NCI-H345 treated with DMSO at 0.1 percent for 48 hours (cell line): ENCODE measurements around the gene POLG.

Experiments
- DNase-seq: peaks from one replicate; lab custom pipeline; 2025; ENCODE audit not compliant: unreplicated experiment; lab: John Stamatoyannopoulos, UW

POLG gene

GRCh38 chr15:89370120-89370977 is 35.7 kb upstream of the POLG start:
- DNase-seq, result no peak

GRCh38 chr15:89369341-89369947 is 34.8 kb upstream of the POLG start:
- DNase-seq, result no peak

DNA sequence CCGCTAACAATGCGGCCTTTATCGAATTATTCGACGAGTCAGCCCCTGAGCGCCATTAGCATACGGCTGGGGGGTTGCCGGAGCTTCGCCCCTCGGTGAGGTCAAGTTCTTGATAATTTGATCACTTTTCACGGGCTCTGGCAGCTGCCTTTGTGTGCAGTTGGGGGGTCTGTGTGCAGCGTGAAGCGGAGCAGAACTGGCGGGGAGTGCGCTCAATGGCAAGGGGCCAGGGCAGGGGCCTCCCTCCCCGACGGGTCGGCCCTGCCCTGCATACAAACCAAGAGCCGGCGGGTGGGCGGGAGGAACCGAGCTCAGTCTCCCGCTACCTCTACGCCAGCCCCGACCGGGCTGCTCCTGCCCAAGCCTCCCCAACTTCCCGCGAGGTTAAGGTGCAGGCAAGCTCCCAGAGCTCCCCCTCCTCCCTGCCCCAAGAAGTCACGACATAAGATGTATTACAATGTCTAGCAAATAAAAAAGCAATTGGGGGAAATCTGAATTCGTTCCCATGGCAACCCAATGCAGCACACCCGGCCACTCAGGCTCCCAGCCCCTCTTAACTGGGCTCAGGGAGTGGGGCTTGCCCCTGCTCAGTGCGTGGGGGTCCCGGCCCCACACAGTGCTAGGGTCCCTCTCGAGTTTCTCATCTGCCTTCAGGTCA is 34.1 kb upstream of the POLG start:
- DNase-seq, result no peak

GRCh38 chr15:89367485-89368451 is 33.1 kb upstream of the POLG start:
- peak; percentile 63 for DNase-seq

DNA sequence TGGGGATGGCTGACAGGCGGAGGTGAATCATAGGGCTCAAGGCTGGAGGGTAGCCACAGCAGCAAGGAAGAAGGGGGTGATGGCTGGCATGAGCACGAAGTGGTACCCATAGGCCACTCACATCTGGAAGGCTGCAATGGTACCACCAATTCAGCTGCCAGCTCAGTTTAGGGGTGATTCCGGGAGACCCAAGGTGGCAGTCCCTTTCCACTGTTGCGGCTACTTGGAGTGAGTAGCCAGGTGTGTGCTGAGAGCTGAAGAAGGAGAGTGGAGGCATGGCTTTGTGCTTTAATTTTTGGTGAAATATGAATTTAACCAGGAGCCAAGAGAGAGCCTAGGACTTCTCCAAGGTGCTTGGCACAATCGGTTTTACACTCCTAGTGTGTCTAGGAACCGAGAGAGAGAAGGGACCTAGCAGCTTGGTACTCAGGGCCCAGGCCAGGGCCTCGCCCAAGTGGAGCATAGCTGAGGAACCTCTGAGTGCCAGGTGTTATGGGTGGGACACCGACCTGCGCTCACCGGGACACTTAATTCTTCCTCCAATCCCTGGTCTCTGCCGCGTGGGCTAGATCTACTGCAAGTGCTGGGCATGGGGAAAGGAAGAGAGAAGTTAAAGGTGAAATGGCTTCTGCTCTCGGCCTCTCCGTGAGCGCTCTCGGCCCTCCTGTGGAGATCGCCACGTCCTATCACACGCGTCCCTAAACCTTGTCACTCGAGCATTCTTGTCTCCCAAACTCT is 32.2 kb upstream of the POLG start:
- DNase-seq, result no peak

- no peak for DNase-seq
Observed at GRCh38 chr15:89365462-89366065, 30.9 kb upstream of the POLG start.

GRCh38 chr15:89364741-89365450 is 30.3 kb upstream of the POLG start:
- DNase-seq, result no peak

DNA sequence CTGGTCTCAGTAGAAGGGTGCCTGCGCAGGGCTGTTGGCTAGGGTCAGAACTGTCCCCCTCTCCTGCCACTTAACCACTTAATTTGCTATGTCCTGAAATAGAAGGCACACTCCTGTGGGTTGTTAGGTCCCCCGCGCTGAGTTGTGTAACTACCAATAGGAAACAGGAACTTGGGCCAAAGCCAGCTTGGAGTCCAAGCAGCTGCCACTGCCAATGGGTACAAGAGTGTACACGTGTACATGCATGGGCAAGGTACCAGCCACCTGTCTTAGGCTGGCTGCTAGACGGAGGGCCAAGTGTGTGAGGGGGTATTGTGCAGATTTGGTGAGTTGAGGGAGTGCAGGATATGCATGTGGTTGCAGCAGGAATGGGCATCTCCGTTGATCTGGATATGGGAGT is 29.7 kb upstream of the POLG start:
- DNase-seq, result no peak

- no peak for DNase-seq
Observed at GRCh38 chr15:89363770-89364169, 29.1 kb upstream of the POLG start.

- no peak for DNase-seq
Observed at GRCh38 chr15:89363133-89363532, 28.5 kb upstream of the POLG start.

DNA sequence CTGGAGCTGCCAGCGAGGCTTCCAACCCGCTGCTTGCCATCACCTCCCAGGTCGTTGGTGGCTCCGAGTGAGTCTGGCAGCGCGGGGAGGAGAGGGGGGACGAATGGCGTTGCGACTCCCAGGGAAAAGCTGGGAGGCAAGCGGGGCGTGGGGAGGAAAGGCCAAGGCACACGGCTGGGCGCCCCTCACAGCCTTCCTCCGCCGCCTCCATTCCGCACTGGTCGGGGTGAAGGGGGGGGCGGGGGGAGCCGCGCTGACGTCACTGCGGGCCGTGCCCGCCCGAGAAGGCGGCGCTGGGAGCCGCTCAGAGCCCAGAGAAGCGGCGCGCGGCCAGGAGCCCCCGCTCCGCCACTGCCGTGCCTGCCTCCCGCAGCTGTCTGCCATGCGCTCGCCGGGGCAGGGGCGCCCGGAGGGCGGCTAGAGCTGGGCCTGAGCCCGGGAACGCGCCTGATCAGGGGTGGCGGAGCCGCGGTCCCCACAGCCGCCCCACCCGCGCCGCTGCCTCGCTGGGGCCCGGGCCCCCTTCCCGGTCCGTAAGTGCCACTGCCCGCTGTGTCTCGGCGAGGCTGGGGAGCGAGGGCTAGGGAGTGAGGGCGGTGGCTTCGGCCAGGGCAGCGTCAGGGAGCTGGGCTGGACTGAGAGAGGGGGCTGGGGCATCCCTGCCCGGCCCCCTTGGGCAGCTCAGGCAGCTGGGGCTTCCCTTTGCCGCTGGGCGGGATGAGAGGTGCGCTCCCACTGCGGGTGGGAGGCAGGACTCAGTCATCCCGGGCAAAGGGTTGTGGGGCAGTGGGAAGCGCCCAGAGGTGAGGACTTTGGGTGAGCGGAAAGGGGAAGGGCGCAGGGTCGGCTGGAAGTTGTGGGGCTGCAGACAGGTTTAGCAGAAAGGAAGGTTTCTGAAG is 27.8 kb upstream of the POLG start:
- DNase-seq, result no peak

GRCh38 chr15:89361451-89362202 is 27.0 kb upstream of the POLG start:
- no peak for DNase-seq

DNA sequence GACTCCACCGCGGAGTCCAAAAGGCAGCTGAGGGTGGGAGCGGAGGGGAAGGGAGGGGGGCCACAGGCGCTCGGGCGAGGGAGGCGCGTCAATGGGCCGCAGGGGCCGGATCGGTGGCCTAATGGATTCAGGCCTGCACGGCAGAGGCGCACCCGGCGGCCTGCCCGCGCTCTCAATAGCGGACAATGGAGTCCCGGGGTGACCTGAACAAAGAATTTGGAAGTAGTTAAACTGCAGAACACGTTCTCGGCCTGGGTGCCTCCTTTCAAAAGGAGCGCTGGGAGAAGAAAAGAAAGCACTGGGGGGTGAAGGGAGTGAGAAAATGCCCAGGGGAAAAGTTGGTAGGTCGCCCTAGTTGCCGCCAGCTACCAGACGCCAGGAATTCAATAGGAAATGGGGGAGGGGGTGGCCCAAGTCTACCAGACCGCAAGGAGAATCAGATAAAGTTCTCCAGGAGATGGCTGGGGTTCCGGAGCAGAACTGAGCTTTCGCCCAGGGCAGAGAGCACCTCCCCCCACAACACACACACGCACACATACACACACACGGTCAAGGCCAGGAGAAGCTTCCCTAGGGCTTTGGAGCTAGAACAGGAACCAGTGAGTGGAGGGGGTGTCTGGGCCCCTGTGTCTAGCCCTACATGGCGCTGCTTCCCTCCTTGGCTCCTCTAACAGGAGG is 25.8 kb upstream of the POLG start:
- no peak for DNase-seq

DNA sequence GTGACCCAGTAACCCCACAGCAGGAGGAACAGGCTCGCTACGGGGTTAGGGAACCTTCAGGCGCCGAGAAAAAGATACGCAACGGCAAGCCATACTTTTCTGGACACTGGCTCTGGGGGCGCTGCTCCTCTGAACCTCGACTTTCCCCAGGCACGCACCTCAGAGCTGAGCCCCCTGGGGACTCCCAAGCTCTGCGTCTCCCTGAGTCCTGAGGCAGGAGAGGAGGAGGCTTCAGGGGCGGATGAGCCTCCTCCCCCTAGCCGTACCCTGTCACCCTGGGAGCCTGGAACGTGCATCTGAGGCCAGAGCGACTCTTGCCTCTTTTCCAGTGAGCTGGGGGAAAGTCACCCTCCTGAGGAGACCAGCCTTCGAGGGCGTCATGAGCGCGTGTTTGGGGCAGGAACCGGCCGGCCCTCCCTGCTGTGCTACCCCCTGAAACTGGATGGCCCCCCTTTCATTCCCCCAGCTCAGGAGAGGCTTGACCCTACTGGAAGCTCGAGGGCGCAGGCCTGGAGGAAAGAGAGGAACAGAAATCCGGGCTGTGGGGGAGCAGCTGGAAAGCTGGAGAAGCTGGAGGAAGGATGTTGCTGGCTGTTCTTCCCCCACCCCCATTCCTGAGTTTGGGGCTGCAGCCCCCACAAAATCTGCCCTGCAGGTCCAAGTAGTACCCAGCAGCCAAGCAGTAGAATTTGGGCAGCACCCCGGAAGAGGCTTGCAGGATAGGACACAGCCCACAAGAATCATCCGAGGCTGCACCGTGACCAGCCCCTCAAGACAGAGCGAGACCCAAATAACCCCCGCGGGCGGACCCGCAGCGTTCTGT is 25.1 kb upstream of the POLG start:
- DNase-seq, result no peak

DNA sequence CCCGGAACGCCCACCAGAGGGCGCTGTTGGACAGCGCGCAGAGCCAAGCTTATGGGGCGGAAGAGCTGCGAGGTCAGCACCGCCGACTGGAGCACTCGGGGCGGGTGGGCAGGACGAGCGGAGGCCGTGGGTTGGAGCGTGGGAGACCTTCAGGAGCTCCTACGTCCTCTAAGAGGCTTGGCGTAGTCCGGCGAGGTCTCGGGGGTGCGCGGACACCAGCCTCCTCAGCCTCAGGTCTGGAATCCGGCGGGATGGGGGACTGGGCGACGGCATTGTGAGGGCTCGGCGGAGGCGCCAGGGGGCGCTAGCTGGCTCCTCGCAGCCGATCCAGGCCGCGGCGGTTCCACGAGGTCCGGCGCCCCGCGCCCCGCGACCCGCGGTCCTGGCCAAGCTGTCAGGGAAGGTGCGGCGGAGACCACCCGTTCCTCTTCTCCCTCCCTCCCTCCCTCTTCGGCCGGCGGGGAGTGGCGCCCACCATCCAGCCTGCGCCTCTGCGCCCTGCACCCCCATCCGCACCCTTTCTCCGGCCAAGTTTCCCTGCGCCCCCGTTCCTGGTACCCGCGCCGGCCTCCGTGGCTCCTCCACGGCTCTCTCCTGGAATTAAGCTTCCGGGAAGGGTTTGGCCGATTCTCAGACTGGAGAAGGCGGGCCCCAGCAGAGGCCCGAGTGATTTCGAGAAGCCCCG is 24.3 kb upstream of the POLG start:
- peak; percentile 70 for DNase-seq

GRCh38 chr15:89358435-89358754 is 23.8 kb upstream of the POLG start:
- no peak for DNase-seq
